ENCODE results near the gene GALNT10.

Gene GALNT10

GRCh38 chr5:154368041-154368800 lies 177.7 kb downstream of the GALNT10 start:
- CTCF ChIA-PET = interaction anchor here (1.2 to 1.7 kb wide), 2 partner anchors 38 to 107 kb away, joined by 3 read pairs; no protein-coding TSS in a partner anchor
- no peak for DNase-seq (ENCODE audit: extremely low spot score)
- POLR2A ChIA-PET = no interaction called here
- no peak for TF ChIP-seq CTCF (IDR thresholded peaks at IDR 0.05; ENCODE audit: control extremely low read depth, extremely low read depth, low read depth, missing control alignments)

- ChIA-PET CTCF (interaction anchor here (0.9 to 1.0 kb wide), 3 partner anchors 11 to 23 kb away, joined by 3 read pairs; no protein-coding TSS in a partner anchor), POLR2A (no interaction called here)
- no peak for TF ChIP-seq CTCF (IDR thresholded peaks at IDR 0.05; ENCODE audit: control extremely low read depth, extremely low read depth, low read depth, missing control alignments)
- no peak for DNase-seq (ENCODE audit: extremely low spot score)
Measured at GRCh38 chr5:154369682-154370081, 179.1 kb downstream of the GALNT10 start.

GRCh38 chr5:154370119-154370518 lies 179.6 kb downstream of the GALNT10 start:
- no peak for TF ChIP-seq CTCF (IDR thresholded peaks at IDR 0.05; ENCODE audit: control extremely low read depth, extremely low read depth, low read depth, missing control alignments)
- DNase-seq (ENCODE audit: extremely low spot score) = no peak
- POLR2A ChIA-PET = no interaction called here
- CTCF ChIA-PET = interaction anchor here (0.9 to 1.0 kb wide), 3 partner anchors 11 to 24 kb away, joined by 3 read pairs; no protein-coding TSS in a partner anchor

GRCh38 chr5:154370813-154371212 lies 180.3 kb downstream of the GALNT10 start:
- POLR2A ChIA-PET = no interaction called here
- no peak for TF ChIP-seq CTCF (IDR thresholded peaks at IDR 0.05; ENCODE audit: control extremely low read depth, extremely low read depth, low read depth, missing control alignments)
- DNase-seq (ENCODE audit: extremely low spot score) = no peak
- CTCF ChIA-PET = interaction anchor here (0.9 kb wide), 1 partner anchor 12 kb away, joined by 3 read pairs; no protein-coding TSS in a partner anchor

- CTCF ChIA-PET = interaction anchor here (1.3 kb wide), 2 partner anchors 40 to 192 kb away, joined by 3 read pairs; no protein-coding TSS in a partner anchor
- TF ChIP-seq CTCF (IDR thresholded peaks at IDR 0.05; ENCODE audit: control extremely low read depth, extremely low read depth, low read depth, missing control alignments) = no peak
- POLR2A ChIA-PET = no interaction called here
- DNase-seq (ENCODE audit: extremely low spot score) = no peak
Measured at GRCh38 chr5:154371687-154372086, 181.2 kb downstream of the GALNT10 start.

GRCh38 chr5:154372661-154373060 lies 182.1 kb downstream of the GALNT10 start:
- POLR2A ChIA-PET = no interaction called here
- CTCF ChIA-PET = interaction anchor here (1.3 kb wide), 2 partner anchors 41 to 193 kb away, joined by 3 read pairs; no protein-coding TSS in a partner anchor
- no peak for DNase-seq (ENCODE audit: extremely low spot score)
- TF ChIP-seq CTCF (IDR thresholded peaks at IDR 0.05; ENCODE audit: control extremely low read depth, extremely low read depth, low read depth, missing control alignments) = no peak
